Mesenteric fat pad (tissue), 1 donor: Measurements from ENCODE around the gene PPFIA1. TPM values are rescaled to one million over a fixed set of nuclear protein-coding genes. Genes with fewer than 3 reads are reported as not detected.

Experiments used
- DNase-seq: peaks from one replicate; pipeline ENCODE4 v3.0.0-alpha.2; 2020; ENCODE audit warnings: low spot score
- total RNA-seq: library from RNA; stranded (reverse); fragmentation: NEBNext Ultra II Directional; extraction: Animal tissue kit (Norgen Biotek cat#: 25700); gene quantifications from one replicate; pipeline ENCODE4 v1.2.1, GENCODE V29; 2021
- donor health status: DM: yes; HTN: yes; CAD: no.

PPFIA1 gene
- total RNA-seq, 1 donor from 2014 or later, result 119 TPM

DNA sequence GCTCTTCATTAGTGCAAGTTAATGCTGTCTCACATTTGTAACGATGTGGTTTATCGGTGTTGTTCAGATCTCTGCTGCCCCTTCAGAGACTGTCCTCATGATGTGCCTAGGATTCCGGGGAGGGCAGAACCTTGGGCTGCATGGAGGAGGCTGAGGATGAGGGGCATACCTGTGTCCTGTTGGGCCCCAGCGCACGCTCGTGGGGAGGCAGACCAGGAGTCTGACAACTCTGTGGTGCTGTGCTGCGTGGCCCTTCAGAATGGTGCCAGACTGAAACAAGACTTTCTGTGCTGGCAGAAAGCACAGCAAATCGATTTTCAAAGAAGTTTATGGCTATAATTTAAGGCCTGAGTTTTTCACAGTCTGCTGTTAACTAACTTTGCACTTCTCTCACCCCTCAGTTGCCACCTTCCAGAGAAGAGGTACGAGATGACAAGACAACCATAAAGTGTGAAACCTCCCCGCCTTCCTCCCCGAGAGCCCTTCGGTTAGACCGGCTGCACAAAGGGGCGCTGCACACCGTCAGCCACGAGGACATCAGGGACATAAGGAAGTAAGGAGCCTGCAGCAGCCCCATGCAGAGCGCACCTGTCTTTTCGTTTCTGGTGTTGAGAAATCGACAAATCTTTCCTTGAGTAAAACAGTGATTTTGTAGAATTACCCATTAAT is 83.5 kb downstream of the PPFIA1 start:
- DNase-seq, result no peak

DNA sequence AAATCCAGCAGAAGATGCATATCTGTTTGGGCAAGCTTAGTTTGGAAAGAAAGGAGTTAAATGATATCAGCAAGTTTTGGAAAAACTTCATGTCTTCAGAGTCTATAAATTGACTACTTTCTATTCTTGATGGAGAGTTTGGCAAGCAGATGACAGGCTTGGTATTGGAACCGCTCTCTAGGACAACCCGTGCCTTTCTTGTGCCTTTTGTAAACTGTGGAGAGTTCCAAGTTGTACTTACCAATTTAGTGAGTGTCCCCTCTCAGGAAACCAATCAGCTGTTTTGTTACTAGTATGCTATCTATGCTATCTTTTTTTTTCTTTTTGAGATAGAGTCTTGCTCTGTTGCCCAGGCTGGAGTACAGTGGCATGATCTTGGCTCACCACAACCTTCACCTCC is 84.1 kb downstream of the PPFIA1 start:
- no peak for DNase-seq

- DNase-seq, result no peak
Observed at GRCh38 chr11:70358753-70359152, 88.3 kb downstream of the PPFIA1 start.

GRCh38 chr11:70359451-70360205 is 89.1 kb downstream of the PPFIA1 start:
- DNase-seq, result no peak

DNA sequence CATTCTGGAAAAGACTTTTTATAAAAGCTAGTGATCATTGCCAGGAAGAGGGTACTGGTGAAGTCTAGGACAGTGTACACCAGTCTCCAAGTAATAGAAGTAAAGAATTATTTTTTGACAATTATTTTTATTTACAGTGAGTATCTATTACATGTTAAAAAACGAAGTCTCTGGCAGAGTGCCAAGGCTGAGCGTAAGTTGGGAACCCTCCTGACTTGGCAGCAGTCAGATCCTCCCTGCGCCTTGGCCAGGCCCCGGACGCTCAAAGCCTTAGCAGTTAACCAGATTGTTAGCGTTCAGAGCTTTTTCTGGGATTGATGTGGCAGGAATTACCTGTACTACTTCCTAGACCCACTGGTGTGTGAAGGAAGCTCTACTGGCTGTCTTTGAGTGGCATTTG is 89.7 kb downstream of the PPFIA1 start:
- DNase-seq, result no peak

- no peak for DNase-seq
Observed at GRCh38 chr11:70364178-70364577, 93.7 kb downstream of the PPFIA1 start.

DNA sequence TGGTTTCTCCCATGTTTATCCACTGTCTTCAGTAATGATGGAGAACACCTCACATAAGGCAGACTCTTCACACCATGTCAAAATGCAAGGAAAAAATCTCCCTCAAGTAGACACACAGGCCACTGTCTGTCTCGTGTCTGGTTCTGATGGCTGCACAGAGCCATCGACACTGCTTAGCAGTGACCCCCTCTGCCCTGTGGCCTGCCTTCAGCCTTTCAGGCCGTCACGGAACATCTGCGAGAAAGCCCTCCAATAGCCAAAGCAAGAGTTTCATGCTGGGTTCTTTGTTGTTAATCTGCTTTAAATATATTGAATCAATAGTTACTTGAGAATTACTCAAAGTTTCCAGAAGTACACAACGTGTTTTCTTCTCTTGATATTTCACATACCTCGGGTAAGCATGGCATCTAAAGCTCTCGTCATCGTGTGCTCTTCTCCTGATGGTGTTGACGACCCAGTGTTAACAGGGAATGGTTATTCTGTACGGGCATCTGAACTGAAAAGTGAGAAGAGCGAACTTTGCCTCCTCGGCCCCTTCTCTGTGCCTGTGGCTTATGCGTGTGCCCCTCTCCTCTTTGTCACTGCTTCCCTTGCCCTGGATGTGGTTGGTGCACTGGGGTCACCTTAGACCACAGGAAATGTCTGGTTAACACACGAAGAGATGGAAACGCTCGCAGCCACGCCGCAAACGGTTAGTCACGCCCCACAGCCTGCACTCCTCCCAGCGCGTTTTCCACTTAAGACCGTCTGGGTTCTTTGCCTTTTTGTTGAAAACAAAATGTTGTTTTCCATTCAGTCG is 94.5 kb downstream of the PPFIA1 start:
- DNase-seq, result no peak

DNA sequence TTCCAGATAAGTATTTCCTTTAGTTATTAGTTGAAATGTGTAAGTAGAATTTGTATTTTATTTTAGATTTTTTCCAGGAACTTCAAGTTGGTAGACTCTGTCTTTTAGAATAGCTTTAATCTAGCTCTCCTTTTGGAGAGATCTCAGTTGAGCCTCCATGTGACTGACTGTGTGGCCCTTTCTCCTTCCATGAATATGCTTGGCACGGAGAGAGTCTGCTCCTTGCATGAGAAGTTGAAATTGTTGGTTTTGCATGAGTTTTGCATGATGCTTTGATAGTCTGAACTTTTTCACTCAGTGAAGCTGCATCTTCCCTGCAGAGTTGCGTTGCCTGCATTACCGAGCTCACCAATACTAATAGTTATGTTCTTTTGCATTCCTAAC is 95.0 kb downstream of the PPFIA1 start:
- DNase-seq, result no peak

DNA sequence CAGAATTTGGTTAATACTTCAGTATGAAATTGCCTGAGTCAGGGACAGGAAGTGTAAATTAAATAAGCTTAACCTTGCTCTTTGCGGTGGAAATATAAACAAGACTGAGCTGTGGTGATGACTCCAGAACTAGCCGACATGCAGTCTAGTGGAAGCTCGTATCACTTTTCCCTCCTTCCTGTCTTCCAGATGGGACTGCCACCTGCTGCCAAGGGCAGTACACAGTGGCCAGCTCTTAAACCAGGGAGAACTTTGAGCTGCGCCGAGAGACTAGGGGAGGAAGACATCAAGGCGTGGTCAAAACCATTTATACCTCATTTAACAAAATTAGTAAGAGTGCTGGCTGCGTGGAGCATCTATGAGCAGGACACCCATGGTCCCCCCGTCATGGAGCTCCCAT is 96.6 kb downstream of the PPFIA1 start:
- no peak for DNase-seq

DNA sequence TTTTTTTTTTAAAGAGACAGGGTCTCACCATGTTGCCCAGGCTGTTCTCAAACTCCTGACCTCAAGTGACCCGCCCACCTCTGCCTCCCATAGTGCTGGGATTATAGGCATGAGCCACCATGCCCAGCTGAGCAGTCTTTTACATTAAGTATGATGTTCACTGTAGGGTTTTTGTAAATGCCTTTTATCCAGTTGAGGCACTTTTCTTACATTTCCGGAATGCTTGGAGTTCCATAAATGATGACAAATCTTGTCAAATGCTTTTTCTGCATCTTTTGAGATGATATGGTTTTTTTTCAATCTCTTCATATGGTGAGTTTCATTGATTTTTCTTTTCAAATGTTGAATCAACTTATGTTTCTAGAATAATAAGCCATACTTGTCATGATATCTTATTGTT is 98.5 kb downstream of the PPFIA1 start:
- DNase-seq, result no peak

- no peak for DNase-seq
Observed at GRCh38 chr11:70371241-70371640, 100.8 kb downstream of the PPFIA1 start.

GRCh38 chr11:70372076-70372475 is 101.6 kb downstream of the PPFIA1 start:
- peak; percentile 60 for DNase-seq

GRCh38 chr11:70376621-70377020 is 106.1 kb downstream of the PPFIA1 start:
- peak; percentile 57 for DNase-seq

DNA sequence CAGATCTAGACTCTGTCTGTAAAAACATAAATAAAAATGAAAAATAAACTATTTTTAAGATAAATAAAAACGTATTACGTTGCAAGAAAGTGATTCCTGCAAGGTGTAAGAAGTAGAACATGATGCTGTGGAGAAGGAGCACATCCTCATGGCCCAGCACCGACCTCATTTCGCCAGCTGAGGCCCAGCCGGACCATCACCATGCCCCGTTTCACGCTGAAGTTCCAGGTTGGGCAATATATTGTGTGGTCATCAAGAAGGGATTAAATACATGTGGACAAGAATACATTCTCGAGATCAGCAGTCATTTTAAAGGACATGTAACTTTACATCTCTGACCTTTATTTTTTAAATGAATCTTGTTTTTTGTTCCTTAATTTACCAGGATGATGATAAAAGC is 107.2 kb downstream of the PPFIA1 start:
- DNase-seq, result peak; percentile 53

- no peak for DNase-seq
Observed at GRCh38 chr11:70378506-70379134, 108.1 kb downstream of the PPFIA1 start.

GRCh38 chr11:70381350-70381749 is 110.9 kb downstream of the PPFIA1 start:
- DNase-seq, result peak; percentile 55

GRCh38 chr11:70381872-70382861 is 111.7 kb downstream of the PPFIA1 start:
- DNase-seq, result peak; percentile 55

DNA sequence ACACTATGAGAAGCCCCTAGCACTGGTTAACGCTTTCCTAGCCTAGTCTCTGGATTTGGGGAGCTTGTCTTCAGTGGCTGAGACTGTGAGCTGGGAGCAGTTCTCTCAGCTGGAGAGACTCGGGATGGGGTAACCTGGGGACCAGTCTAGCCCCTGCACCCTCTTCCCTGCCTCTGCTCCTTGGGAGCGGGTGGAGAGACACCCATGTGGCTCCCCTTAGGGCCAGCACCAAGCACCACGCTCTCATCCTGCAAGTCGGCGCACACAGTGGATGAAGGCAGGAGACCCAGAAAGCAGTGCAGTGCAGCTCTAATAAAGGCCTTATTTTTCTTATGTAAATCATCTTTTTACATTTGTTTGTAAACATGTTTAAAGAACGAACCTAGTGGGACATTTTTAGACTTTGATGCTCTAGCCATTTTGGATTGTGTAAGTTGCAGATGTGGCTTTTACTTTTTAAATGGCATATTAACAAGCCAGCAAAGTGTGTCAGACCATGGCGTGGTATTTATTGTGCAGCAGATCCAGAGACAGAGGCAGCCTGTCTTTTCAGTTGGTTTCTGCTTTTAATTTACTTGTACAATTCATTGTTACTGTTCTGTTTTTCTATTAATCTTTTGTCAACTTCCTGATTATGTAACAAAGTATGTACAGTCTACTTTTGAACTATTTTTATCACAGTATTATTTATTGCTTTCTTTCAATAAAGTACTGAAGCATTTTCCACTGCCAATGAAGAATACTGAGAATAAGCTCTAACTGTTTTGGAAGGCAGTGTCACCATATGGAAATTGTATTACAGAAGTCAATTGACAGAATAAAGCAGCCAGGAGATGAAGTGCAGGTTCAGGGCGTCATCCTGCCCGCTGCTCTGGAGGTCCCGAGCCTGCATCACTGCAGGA is 113.4 kb downstream of the PPFIA1 start:
- DNase-seq, result peak; percentile 43

GRCh38 chr11:70384566-70385152 is 114.2 kb downstream of the PPFIA1 start:
- peak; percentile 88 for DNase-seq
